ENCODE results near the gene COL9A3.

COL9A3 gene

GRCh38 chr20:62819494-62820174 lies 2.8 kb downstream of the COL9A3 start:
- no peak overlapping the region for H4K8ac ChIP-seq (ENCODE audit: low read depth, low read length)
- no peak overlapping the region for H3K9ac ChIP-seq (ENCODE audit: low read length)
- H3K4ac ChIP-seq (ENCODE audit: low read depth, low read length): no peak overlapping the region
- WGBS (ENCODE audit: extremely low coverage, insufficient coverage, insufficient read length): no CpG with 5 or more reads among the region's 16 CpGs
- H3K4me2 ChIP-seq (ENCODE audit: low read length): no peak overlapping the region
- no peak overlapping the region for H2AK5ac ChIP-seq (ENCODE audit: low read length)
- no peak overlapping the region for H2AFZ ChIP-seq (ENCODE audit: insufficient read depth, low read length, poor library complexity)
- no peak overlapping the region for H3K23ac ChIP-seq (ENCODE audit: low read length)
- no peak overlapping the region for H3K18ac ChIP-seq (ENCODE audit: low read length)
- no peaks in the 10 kb centered on the region for H3K9me3 ChIP-seq (ENCODE audit: insufficient read depth, low read depth, low read length)
- H3K4me3 ChIP-seq (ENCODE audit: low read depth, low read length): no peak overlapping the region
- H2BK5ac ChIP-seq (ENCODE audit: low read depth, low read length, poor library complexity): no peak overlapping the region
- H3K4me1 ChIP-seq (ENCODE audit: control insufficient read depth in 1 of 2, insufficient read depth in 2 of 2, low read length in 2 of 2): peaks cover 38 to 54% of the 10 kb centered on the region in 2 experiments
- H3K36me3 ChIP-seq (ENCODE audit: control insufficient read depth in 1 of 2, insufficient read depth in 2 of 2, low read length in 2 of 2): peaks cover 28 to 32% of the 10 kb centered on the region in 2 experiments
- H2BK12ac ChIP-seq (ENCODE audit: low read length): no peak overlapping the region
- H3K27me3 ChIP-seq (ENCODE audit: insufficient read depth, low read length): no peaks in the 10 kb centered on the region
- H3K79me2 ChIP-seq (ENCODE audit: control insufficient read depth, insufficient read depth, low read length, poor library complexity): peaks cover 13% of the 10 kb centered on the region
- peaks cover 29% of the 10 kb centered on the region for H3K79me1 ChIP-seq (ENCODE audit: low read length)
- H4K91ac ChIP-seq (ENCODE audit: low read depth, low read length): peak overlapping the region; percentile 20
- H4K12ac ChIP-seq (ENCODE audit: low read depth, low read length): no peak overlapping the region
- no peak overlapping the region for H2BK120ac ChIP-seq (ENCODE audit: insufficient read depth, low read length, poor library complexity)
- DNase-seq: peak; percentile 97
- H3K14ac ChIP-seq (ENCODE audit: low read length): no peak overlapping the region
- H3K27ac ChIP-seq (ENCODE audit: low read depth, low read length): no peak overlapping the region

GRCh38 chr20:62820208-62820961 lies 3.5 kb downstream of the COL9A3 start:
- Histone ChIP-seq H3K9me3 (ENCODE audit: insufficient read depth, low read depth, low read length) (no peaks in the 10 kb centered on the region), H3K18ac (ENCODE audit: low read length) (no peak overlapping the region), H2BK120ac (ENCODE audit: insufficient read depth, low read length, poor library complexity) (no peak overlapping the region), H3K23ac (ENCODE audit: low read length) (no peak overlapping the region), H4K12ac (ENCODE audit: low read depth, low read length) (no peak overlapping the region), H3K27me3 (ENCODE audit: insufficient read depth, low read length) (no peaks in the 10 kb centered on the region), H2AK5ac (ENCODE audit: low read length) (no peak overlapping the region), H3K4me3 (ENCODE audit: low read depth, low read length) (no peak overlapping the region), H2AFZ (ENCODE audit: insufficient read depth, low read length, poor library complexity) (no peak overlapping the region), H3K4me1 (ENCODE audit: control insufficient read depth in 1 of 2, insufficient read depth in 2 of 2, low read length in 2 of 2) (peaks cover 31 to 47% of the 10 kb centered on the region in 2 experiments), H4K91ac (ENCODE audit: low read depth, low read length) (peak overlapping the region; percentile 20), H3K27ac (ENCODE audit: low read depth, low read length) (no peak overlapping the region), H2BK5ac (ENCODE audit: low read depth, low read length, poor library complexity) (no peak overlapping the region), H3K79me1 (ENCODE audit: low read length) (peaks cover 29% of the 10 kb centered on the region), H2BK12ac (ENCODE audit: low read length) (no peak overlapping the region), H4K8ac (ENCODE audit: low read depth, low read length) (no peak overlapping the region), H3K9ac (ENCODE audit: low read length) (no peak overlapping the region), H3K4me2 (ENCODE audit: low read length) (no peak overlapping the region), H3K14ac (ENCODE audit: low read length) (no peak overlapping the region), H3K36me3 (ENCODE audit: control insufficient read depth in 1 of 2, insufficient read depth in 2 of 2, low read length in 2 of 2) (peaks cover 31 to 34% of the 10 kb centered on the region in 2 experiments), H3K79me2 (ENCODE audit: control insufficient read depth, insufficient read depth, low read length, poor library complexity) (peaks cover 13% of the 10 kb centered on the region), H3K4ac (ENCODE audit: low read depth, low read length) (no peak overlapping the region)
- no peak for DNase-seq
- WGBS (ENCODE audit: extremely low coverage, insufficient coverage, insufficient read length): no CpG with 5 or more reads among the region's 23 CpGs

- Histone ChIP-seq H3K4me3 (ENCODE audit: low read depth, low read length) (no peak overlapping the region), H3K4me1 (ENCODE audit: control insufficient read depth in 1 of 2, insufficient read depth in 2 of 2, low read length in 2 of 2) (peaks cover 24 to 39% of the 10 kb centered on the region in 2 experiments), H3K27me3 (ENCODE audit: insufficient read depth, low read length) (no peaks in the 10 kb centered on the region), H3K27ac (ENCODE audit: low read depth, low read length) (no peak overlapping the region), H4K8ac (ENCODE audit: low read depth, low read length) (no peak overlapping the region), H3K23ac (ENCODE audit: low read length) (no peak overlapping the region), H3K9ac (ENCODE audit: low read length) (no peak overlapping the region), H3K79me1 (ENCODE audit: low read length) (peaks cover 25% of the 10 kb centered on the region), H2BK12ac (ENCODE audit: low read length) (no peak overlapping the region), H3K4ac (ENCODE audit: low read depth, low read length) (no peak overlapping the region), H4K91ac (ENCODE audit: low read depth, low read length) (no peak overlapping the region), H2AFZ (ENCODE audit: insufficient read depth, low read length, poor library complexity) (no peak overlapping the region), H3K79me2 (ENCODE audit: control insufficient read depth, insufficient read depth, low read length, poor library complexity) (peaks cover 11% of the 10 kb centered on the region), H2BK120ac (ENCODE audit: insufficient read depth, low read length, poor library complexity) (no peak overlapping the region), H3K4me2 (ENCODE audit: low read length) (no peak overlapping the region), H4K12ac (ENCODE audit: low read depth, low read length) (no peak overlapping the region), H2BK5ac (ENCODE audit: low read depth, low read length, poor library complexity) (no peak overlapping the region), H3K14ac (ENCODE audit: low read length) (no peak overlapping the region), H3K9me3 (ENCODE audit: insufficient read depth, low read depth, low read length) (no peaks in the 10 kb centered on the region), H3K18ac (ENCODE audit: low read length) (no peak overlapping the region), H3K36me3 (ENCODE audit: control insufficient read depth in 1 of 2, insufficient read depth in 2 of 2, low read length in 2 of 2) (peaks cover 39 to 42% of the 10 kb centered on the region in 2 experiments), H2AK5ac (ENCODE audit: low read length) (no peak overlapping the region)
- no peak for DNase-seq
- WGBS (ENCODE audit: extremely low coverage, insufficient coverage, insufficient read length): no CpG with 5 or more reads among the region's 19 CpGs
Observed at GRCh38 chr20:62820962-62821725, 4.3 kb downstream of the COL9A3 start.

GRCh38 chr20:62821726-62822210 lies 4.9 kb downstream of the COL9A3 start:
- no peak overlapping the region for H2AK5ac ChIP-seq (ENCODE audit: low read length)
- H3K27me3 ChIP-seq (ENCODE audit: insufficient read depth, low read length): no peaks in the 10 kb centered on the region
- H3K9ac ChIP-seq (ENCODE audit: low read length): no peak overlapping the region
- no peak overlapping the region for H2BK12ac ChIP-seq (ENCODE audit: low read length)
- H3K9me3 ChIP-seq (ENCODE audit: insufficient read depth, low read depth, low read length): no peaks in the 10 kb centered on the region
- H3K79me2 ChIP-seq (ENCODE audit: control insufficient read depth, insufficient read depth, low read length, poor library complexity): peaks cover 6% of the 10 kb centered on the region
- no peak overlapping the region for H3K4me2 ChIP-seq (ENCODE audit: low read length)
- no peak overlapping the region for H2AFZ ChIP-seq (ENCODE audit: insufficient read depth, low read length, poor library complexity)
- H3K18ac ChIP-seq (ENCODE audit: low read length): no peak overlapping the region
- WGBS (ENCODE audit: extremely low coverage, insufficient coverage, insufficient read length): no CpG with 5 or more reads among the region's 12 CpGs
- no peak overlapping the region for H3K4ac ChIP-seq (ENCODE audit: low read depth, low read length)
- no peak overlapping the region for H3K27ac ChIP-seq (ENCODE audit: low read depth, low read length)
- H3K4me1 ChIP-seq (ENCODE audit: control insufficient read depth in 1 of 2, insufficient read depth in 2 of 2, low read length in 2 of 2): peaks cover 21 to 35% of the 10 kb centered on the region in 2 experiments
- no peak overlapping the region for H4K12ac ChIP-seq (ENCODE audit: low read depth, low read length)
- no peak overlapping the region for H2BK5ac ChIP-seq (ENCODE audit: low read depth, low read length, poor library complexity)
- H4K91ac ChIP-seq (ENCODE audit: low read depth, low read length): no peak overlapping the region
- H3K14ac ChIP-seq (ENCODE audit: low read length): no peak overlapping the region
- H3K36me3 ChIP-seq (ENCODE audit: control insufficient read depth in 1 of 2, insufficient read depth in 2 of 2, low read length in 2 of 2): peaks cover 45 to 48% of the 10 kb centered on the region in 2 experiments
- DNase-seq: no peak
- H2BK120ac ChIP-seq (ENCODE audit: insufficient read depth, low read length, poor library complexity): no peak overlapping the region
- no peak overlapping the region for H3K23ac ChIP-seq (ENCODE audit: low read length)
- H4K8ac ChIP-seq (ENCODE audit: low read depth, low read length): no peak overlapping the region
- no peak overlapping the region for H3K4me3 ChIP-seq (ENCODE audit: low read depth, low read length)
- peaks cover 20% of the 10 kb centered on the region for H3K79me1 ChIP-seq (ENCODE audit: low read length)
